Activated CD8-positive, alpha-beta memory T cell treated with anti-CD3 and anti-CD28 coated beads for 4 hours (primary cell): ENCODE results near the gene SEPTIN2.
"Not testable (repeated sequence)": the region's sequence is repeated elsewhere in the genome, so short reads cannot be mapped to it uniquely, and the experiment has no call there.

Experiments used
- DNase-seq, 2 donors: peaks; one replicate each; pipeline ENCODE4 v3.0.0-alpha.2; 2020; ENCODE audit warnings: low read depth in 2 of 2

SEPTIN2 gene

GRCh38 chr2:241350878-241351639, 35.3 kb downstream of the SEPTIN2 start:
- DNase-seq, result no peak

GRCh38 chr2:241351640-241352031, 35.9 kb downstream of the SEPTIN2 start:
- no peak for DNase-seq

GRCh38 chr2:241352227-241352626, 36.5 kb downstream of the SEPTIN2 start:
- no peak for DNase-seq

- peak; percentile 20 to 50 for DNase-seq
These were observed 39.2 kb downstream of the SEPTIN2 start for GRCh38 chr2:241354668-241355658.

GRCh38 chr2:241355983-241356870, 40.5 kb downstream of the SEPTIN2 start, which contains the start of gene FARP2:
FARP2 (plus strand) TSS chr2:241356285; CDS start chr2:241373108, 16,823 bp downstream.
- peak; percentile 91 to 96 for DNase-seq

GRCh38 chr2:241356871-241357260, 41.1 kb downstream of the SEPTIN2 start:
- no peak for DNase-seq

- DNase-seq, result no peak
These were observed 41.8 kb downstream of the SEPTIN2 start for GRCh38 chr2:241357531-241357930.

GRCh38 chr2:241358470-241358869, 42.7 kb downstream of the SEPTIN2 start:
- no peak for DNase-seq

GRCh38 chr2:241359481-241360045, 43.8 kb downstream of the SEPTIN2 start:
- no peak for DNase-seq

- DNase-seq, result no peak
These were observed 47.7 kb downstream of the SEPTIN2 start for GRCh38 chr2:241363426-241363825.

GRCh38 chr2:241364781-241365180, 49.1 kb downstream of the SEPTIN2 start:
- DNase-seq, result no peak

GRCh38 chr2:241366678-241367077, 51.0 kb downstream of the SEPTIN2 start:
- DNase-seq, result no peak

- no peak for DNase-seq
These were observed 52.9 kb downstream of the SEPTIN2 start for GRCh38 chr2:241368643-241369042.

GRCh38 chr2:241372361-241372992, 56.8 kb downstream of the SEPTIN2 start:
- DNase-seq, result no peak

- DNase-seq, result no peak
These were observed 57.7 kb downstream of the SEPTIN2 start for GRCh38 chr2:241373446-241373845.

- DNase-seq, result not testable (repeated sequence)
These were observed 58.2 kb downstream of the SEPTIN2 start for GRCh38 chr2:241373906-241374305.

GRCh38 chr2:241375300-241375699, 59.6 kb downstream of the SEPTIN2 start:
- DNase-seq, result no peak

GRCh38 chr2:241376808-241377207, 61.1 kb downstream of the SEPTIN2 start:
- DNase-seq, result no peak

GRCh38 chr2:241378816-241379215, 63.1 kb downstream of the SEPTIN2 start:
- no peak for DNase-seq
